GM18508 (cell line): ENCODE measurements around the gene KCNH6.

Source experiments
- ATAC-seq: cut with Tn5 transposase; IDR thresholded peaks from one replicate; pipeline ENCODE4 v1.9.1; 2021; ENCODE audit warnings: moderate number of reproducible peaks; ENCODE audit not compliant: insufficient read depth, unreplicated experiment

Gene KCNH6

GRCh38 chr17:63486317-63487013 is 36.7 kb upstream of the KCNH6 start:
- no peak for ATAC-seq

GRCh38 chr17:63487014-63487339 is 36.2 kb upstream of the KCNH6 start:
- ATAC-seq = no peak

GRCh38 chr17:63488851-63489250 is 34.3 kb upstream of the KCNH6 start:
- ATAC-seq = no peak

- no peak for ATAC-seq
Measured at GRCh38 chr17:63489291-63489690, 33.9 kb upstream of the KCNH6 start.

GRCh38 chr17:63490329-63490728 is 32.8 kb upstream of the KCNH6 start:
- no peak for ATAC-seq

GRCh38 chr17:63490858-63491400 is 32.2 kb upstream of the KCNH6 start:
- no peak for ATAC-seq

DNA sequence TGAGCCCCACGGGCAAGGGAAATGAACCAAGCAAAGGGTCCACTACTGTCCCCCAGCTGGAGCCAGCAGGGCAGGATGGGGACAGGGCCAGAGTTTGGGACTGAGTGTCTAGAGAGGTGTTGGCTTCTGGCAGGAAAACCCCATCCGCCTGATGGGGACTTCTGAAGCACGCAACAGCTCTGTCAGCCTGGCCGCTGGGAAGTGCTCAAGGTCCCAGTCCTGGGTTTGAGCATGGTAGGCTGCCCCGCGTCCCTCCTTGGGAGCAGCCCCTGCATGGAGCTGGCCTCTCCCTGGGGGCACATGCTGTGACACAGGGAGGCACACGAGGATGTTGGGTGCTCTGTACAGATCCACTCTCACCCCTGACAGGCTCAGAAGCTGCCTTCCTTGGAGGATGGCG is 31.7 kb upstream of the KCNH6 start:
- ATAC-seq = no peak

DNA sequence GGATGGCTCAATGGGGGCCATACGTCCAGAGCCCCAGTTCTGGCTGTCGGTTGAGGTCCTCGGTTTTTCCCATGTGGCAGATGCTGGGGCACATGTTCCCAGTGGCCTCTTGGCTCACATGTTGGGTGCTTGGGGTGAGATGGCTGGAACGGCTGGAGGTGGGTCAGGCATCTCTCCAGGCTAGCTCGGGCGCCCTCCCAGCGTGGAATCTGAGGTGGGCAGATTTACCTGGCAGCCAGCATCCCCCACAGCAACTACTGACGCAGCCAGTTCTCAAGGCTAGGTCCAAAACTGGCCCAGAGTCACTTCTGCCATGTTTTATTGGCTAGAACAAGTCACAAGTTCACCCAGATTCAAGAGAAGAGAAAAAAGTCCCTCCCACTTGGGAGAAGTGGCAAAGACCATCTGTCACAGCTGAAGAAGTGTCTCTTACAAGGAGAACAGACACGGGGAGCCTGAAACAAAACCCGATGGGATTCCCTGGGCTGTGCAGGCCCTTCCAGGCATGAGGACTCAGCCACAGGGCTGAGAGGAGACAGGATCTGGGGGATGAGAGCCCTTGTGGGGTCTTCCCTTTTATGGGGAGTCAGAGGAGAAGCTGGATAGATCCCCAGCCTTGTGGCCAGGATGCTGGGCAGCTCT is 31.1 kb upstream of the KCNH6 start:
- no peak for ATAC-seq

- ATAC-seq = no peak
Measured at GRCh38 chr17:63492940-63493339, 30.2 kb upstream of the KCNH6 start.

DNA sequence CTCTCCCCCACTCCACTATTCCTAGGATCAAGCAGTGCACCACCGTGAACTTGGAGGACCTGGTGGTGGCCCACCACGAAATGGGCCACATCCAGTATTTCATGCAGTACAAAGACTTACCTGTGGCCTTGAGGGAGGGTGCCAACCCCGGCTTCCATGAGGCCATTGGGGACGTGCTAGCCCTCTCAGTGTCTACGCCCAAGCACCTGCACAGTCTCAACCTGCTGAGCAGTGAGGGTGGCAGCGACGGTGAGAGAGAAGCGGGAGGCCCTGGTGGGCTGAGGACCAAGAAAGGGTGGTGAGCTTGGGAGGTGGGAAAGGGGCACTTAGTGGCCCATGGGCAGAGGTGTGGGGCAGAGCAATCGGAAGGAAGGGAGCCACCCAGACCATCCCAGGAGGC is 29.7 kb upstream of the KCNH6 start:
- ATAC-seq = no peak

DNA sequence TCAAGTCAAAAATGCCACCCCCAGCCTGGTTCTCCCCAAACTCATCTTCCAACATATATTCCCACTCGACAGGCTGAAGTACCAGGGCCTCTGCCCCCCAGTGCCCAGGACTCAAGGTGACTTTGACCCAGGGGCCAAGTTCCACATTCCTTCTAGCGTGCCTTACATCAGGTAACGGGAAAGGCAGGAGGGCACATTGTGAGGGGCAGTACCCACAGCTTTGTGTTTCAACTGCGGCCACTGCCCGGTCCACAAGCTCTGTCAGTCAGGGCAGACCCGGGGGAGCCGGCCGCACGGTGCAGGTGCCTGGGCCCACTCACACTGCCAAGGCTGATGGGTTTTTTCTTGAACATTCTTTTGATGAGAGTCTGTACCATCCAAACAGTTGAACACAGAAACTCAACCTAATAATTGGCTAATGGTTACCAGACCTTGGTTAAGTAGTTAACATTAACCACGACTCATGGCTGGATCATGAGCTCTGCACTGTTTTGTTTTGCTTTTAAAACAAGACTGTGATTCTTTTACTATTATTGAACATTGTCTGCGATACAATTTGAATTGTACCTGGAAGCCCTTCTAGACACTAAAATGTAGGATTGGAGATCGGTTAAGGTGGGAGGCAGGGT is 28.7 kb upstream of the KCNH6 start:
- no peak for ATAC-seq

- no peak for ATAC-seq
Measured at GRCh38 chr17:63495491-63495890, 27.7 kb upstream of the KCNH6 start.

DNA sequence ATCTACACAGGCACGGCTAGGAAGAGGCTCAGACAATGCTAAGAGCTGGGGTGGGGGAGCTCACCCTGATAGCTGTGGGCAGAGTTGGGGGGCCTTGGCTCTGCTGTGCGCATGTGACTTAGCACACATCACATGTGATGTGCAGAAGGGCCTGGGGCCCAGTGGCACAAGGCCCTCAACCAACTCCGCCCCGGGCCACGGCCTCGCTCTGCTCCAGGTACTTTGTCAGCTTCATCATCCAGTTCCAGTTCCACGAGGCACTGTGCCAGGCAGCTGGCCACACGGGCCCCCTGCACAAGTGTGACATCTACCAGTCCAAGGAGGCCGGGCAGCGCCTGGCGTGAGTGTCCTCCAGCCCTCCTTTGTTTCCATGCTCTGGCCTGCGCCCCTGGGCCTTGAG is 27.0 kb upstream of the KCNH6 start:
- ATAC-seq = no peak

DNA sequence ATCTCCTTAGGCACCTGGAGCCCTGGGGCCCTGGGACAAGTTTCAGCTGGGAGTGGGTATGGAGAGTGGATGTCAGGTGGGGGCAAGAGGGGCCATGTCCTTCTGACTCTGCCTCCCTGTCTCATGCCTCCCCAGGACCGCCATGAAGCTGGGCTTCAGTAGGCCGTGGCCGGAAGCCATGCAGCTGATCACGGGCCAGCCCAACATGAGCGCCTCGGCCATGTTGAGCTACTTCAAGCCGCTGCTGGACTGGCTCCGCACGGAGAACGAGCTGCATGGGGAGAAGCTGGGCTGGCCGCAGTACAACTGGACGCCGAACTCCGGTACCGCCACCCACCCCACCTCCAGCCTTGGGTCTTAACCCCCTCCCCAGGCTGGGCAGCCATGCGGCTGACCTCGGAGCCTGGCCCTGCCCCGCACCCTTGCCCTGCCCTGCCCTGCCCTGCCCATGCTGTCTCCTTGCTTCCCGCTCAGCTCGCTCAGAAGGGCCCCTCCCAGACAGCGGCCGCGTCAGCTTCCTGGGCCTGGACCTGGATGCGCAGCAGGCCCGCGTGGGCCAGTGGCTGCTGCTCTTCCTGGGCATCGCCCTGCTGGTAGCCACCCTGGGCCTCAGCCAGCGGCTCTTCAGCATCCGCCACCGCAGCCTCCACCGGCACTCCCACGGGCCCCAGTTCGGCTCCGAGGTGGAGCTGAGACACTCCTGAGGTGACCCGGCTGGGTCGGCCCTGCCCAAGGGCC is 26.3 kb upstream of the KCNH6 start:
- no peak for ATAC-seq

GRCh38 chr17:63497708-63498483 is 25.3 kb upstream of the KCNH6 start:
- no peak for ATAC-seq

- no peak for ATAC-seq
Measured at GRCh38 chr17:63498626-63499195, 24.4 kb upstream of the KCNH6 start.

DNA sequence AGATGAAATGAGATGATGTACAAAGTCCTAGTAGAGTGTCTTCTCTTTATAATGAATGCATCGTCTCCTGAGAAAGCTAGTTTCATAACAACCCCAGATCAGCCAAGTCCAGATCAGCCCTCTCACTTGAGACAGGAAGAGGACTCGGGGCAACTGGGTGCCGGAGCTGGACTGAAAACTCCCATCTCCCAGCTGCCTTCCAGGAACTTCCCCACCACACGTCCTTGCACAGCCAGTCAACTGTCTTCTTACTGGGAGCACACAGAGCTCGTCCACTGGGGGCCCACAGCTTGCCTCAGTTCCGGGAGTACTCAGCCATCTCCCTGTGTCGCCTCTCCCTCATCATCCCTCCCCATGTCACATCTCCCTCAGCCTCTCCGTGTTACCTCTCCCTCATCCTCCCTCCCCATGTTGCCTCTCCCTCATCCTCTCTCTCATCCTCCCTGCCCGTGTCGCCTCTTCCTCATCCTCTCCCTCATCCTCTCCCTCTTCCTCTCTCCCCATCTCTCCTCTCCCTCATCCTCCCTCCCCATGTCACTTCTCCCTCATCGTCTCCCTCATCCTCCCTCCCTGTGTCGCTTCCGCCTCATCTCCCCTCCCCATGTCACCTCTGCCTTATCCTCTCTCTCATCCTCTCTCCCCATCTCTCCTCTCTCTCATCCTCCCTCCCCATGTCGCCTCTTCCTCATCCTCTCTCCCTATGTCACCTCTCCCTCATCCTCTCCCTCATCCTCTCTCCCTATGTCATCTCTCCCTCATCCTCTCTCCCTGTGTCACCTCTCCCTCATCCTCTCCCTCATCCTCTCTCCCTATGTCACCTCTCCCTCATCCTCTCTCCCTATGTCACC is 22.4 kb upstream of the KCNH6 start:
- ATAC-seq = no peak

DNA sequence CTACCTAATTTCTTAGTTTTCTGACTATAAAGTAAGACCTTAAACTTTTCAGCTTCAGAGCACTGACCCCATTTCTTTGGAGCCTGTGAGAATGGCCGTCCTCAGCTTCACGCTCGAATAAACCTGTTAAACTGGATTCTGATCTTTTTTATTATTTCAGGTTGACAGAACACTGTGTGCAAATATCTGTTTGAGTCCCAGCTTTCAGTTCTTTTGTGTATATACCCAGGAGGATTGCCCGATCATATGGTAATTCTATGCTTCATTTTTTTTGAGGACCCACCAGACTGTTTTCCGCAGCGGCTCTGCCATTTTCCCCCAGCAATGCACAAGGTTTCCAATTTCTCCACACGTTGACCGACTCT is 19.8 kb upstream of the KCNH6 start:
- no peak for ATAC-seq

DNA sequence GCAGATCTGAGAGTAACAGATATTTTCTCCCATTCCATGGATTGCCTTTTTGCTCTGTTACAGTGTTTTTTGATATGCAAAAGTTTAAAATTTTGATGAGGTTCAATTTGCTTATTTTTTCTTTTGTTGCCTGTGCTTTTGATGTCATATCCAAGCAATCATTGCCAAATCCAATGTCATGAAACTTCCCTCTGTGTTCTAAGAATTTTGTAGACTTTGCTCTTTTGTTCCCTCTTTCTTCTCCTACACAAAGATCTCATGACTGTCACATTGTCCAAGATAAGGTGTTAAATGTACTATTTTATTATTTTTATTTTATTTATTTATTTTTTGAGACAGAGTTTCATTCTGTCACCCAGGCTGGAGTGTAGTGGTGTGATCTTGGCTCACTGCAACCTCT is 18.9 kb upstream of the KCNH6 start:
- ATAC-seq = no peak
